HL-60/S4 treated with phorbol 12-myristate 13-acetate at 8.2 ng/mL for 4 days and 3 days (cell line): Measurements from ENCODE around the gene OR8G1.
"Not testable (repeated sequence)": the region's sequence is repeated elsewhere in the genome, so short reads cannot be mapped to it uniquely, and the experiment has no call there.

Source experiments
- in situ Hi-C: fragments of 300-500 bp; cut with MboI; formaldehyde crosslinking; loops from 2 replicates; pipeline ENCODE4 v1.15.0; 2022; ENCODE audit warnings: low sequenced_read_pairs

OR8G1 gene

GRCh38 chr11:124225471-124225870, 15.4 kb upstream of the OR8G1 start:
- in situ Hi-C loops: no loop called here

- in situ Hi-C loops: no loop called here
These were observed 7.5 kb upstream of the OR8G1 start for GRCh38 chr11:124233376-124233775.

GRCh38 chr11:124238512-124238911, 2.4 kb upstream of the OR8G1 start:
- in situ Hi-C loops: no loop called here

- in situ Hi-C loops: not testable (repeated sequence)
These were observed 9.0 kb downstream of the OR8G1 start for GRCh38 chr11:124249869-124250268.

- in situ Hi-C loops: no loop called here
These were observed 15.2 kb downstream of the OR8G1 start, which contains the start of gene OR8G5 for GRCh38 chr11:124256076-124256475. TSS of gene OR8G5 (plus strand) at chr11:124256376. CDS start at chr11:124264932, 8,556 bp downstream.

- in situ Hi-C loops: not testable (repeated sequence)
These were observed 24.1 kb downstream of the OR8G1 start for GRCh38 chr11:124265041-124265440.

GRCh38 chr11:124270886-124271285, 30.0 kb downstream of the OR8G1 start:
- in situ Hi-C loops: not testable (repeated sequence)

- in situ Hi-C loops: no loop called here
These were observed 33.1 kb downstream of the OR8G1 start for GRCh38 chr11:124274000-124274399.

GRCh38 chr11:124276081-124276480, 35.2 kb downstream of the OR8G1 start:
- in situ Hi-C loops: no loop called here

- in situ Hi-C loops: no loop called here
These were observed 36.3 kb downstream of the OR8G1 start for GRCh38 chr11:124277207-124277606.

- in situ Hi-C loops: no loop called here
These were observed 36.9 kb downstream of the OR8G1 start for GRCh38 chr11:124277804-124278203.

- in situ Hi-C loops: no loop called here
These were observed 37.4 kb downstream of the OR8G1 start for GRCh38 chr11:124278261-124278660.

GRCh38 chr11:124285610-124286344, 44.9 kb downstream of the OR8G1 start:
- in situ Hi-C loops: no loop called here

- in situ Hi-C loops: no loop called here
These were observed 53.8 kb downstream of the OR8G1 start for GRCh38 chr11:124294687-124295086.

- in situ Hi-C loops: no loop called here
These were observed 55.1 kb downstream of the OR8G1 start for GRCh38 chr11:124296016-124296415.

GRCh38 chr11:124297921-124298320, 57.0 kb downstream of the OR8G1 start:
- in situ Hi-C loops: no loop called here

GRCh38 chr11:124301548-124301947, 60.7 kb downstream of the OR8G1 start:
- in situ Hi-C loops: no loop called here

GRCh38 chr11:124302347-124303125, 61.6 kb downstream of the OR8G1 start:
- in situ Hi-C loops: no loop called here
